Common myeloid progenitor, CD34-positive (primary cell): ENCODE results near the gene ZSCAN5A.
"Not testable (repeated sequence)": the region's sequence is repeated elsewhere in the genome, so short reads cannot be mapped to it uniquely, and the experiment has no call there.

ENCODE experiments used
- CTCF ChIA-PET: fragments of 350-600 bp; sonication (Branson Sonifier 250); formaldehyde crosslinking; loops from one replicate; lab custom pipeline; 2021; ENCODE audit warnings: antibody characterized with exemption; lab: Charles Lee
- POLR2A ChIA-PET: fragments of 350-600 bp; sonication (Branson Sonifier 250); formaldehyde crosslinking; loops from one replicate; lab custom pipeline; 2021; ENCODE audit warnings: antibody characterized with exemption; lab: Charles Lee
- DNase-seq, 3 donors: peaks; one replicate each; pipeline versions ENCODE4 v3.0.0 to v3.0.0-alpha.2; 2013
- H3K27ac ChIP-seq, 2 experiments: 1 replicate in 1 of 2; 2 replicates in 1 of 2; pipeline ENCODE4 v1.7.0; 2013; ENCODE audit warnings: inconsistent platforms in 2 of 2, low read length in 2 of 2, mild to moderate bottlenecking in 2 of 2, low read depth in 1 of 2, moderate library complexity in 1 of 2; ENCODE audit not compliant: severe bottlenecking in 2 of 2, insufficient read depth in 1 of 2, poor library complexity in 1 of 2
- H3K27me3 ChIP-seq, 5 experiments: replicated peaks in 2 of 5; 1 replicate in 3 of 5; 2 replicates in 2 of 5; pipeline versions ENCODE4 v1.6.1 to v1.7.0; 2013; ENCODE audit warnings: low read length in 4 of 5, mild to moderate bottlenecking in 2 of 5, moderate library complexity in 2 of 5, inconsistent platforms in 1 of 5; ENCODE audit not compliant: insufficient read depth in 5 of 5, control insufficient read depth in 4 of 5
- H3K36me3 ChIP-seq, 4 experiments: 1 replicate in 2 of 4; 2 replicates in 2 of 4; pipeline versions ENCODE4 v1.6.1 to v1.7.0; 2013; ENCODE audit warnings: low read length in 3 of 4, control low read depth in 1 of 4, mild to moderate bottlenecking in 1 of 4; ENCODE audit not compliant: control insufficient read depth in 4 of 4, insufficient read depth in 4 of 4
- H3K4me1 ChIP-seq, 4 experiments: 1 replicate in 3 of 4; 2 replicates in 1 of 4; pipeline versions ENCODE4 v1.6.1 to v1.7.1; 2013; ENCODE audit warnings: low read length in 3 of 4, mild to moderate bottlenecking in 3 of 4, control low read depth in 1 of 4, inconsistent platforms in 1 of 4, moderate library complexity in 1 of 4; ENCODE audit not compliant: control insufficient read depth in 4 of 4, insufficient read depth in 4 of 4; ENCODE audit errors: control extremely low read depth in 1 of 4
- H3K4me3 ChIP-seq, 7 experiments: 1 replicate in 4 of 7; 2 replicates in 3 of 7; pipeline versions ENCODE4 v1.5.1 to v1.7.0; 2013; ENCODE audit warnings: mild to moderate bottlenecking in 7 of 7, low read length in 6 of 7, moderate library complexity in 6 of 7, inconsistent platforms in 2 of 7, low read depth in 2 of 7, control low read depth in 1 of 7; ENCODE audit not compliant: insufficient read depth in 4 of 7, control insufficient read depth in 1 of 7; ENCODE audit errors: extremely low read depth in 1 of 7
- H3K9me3 ChIP-seq, 5 experiments: 1 replicate in 4 of 5; 2 replicates in 1 of 5; pipeline versions ENCODE4 v1.6.1 to v1.7.1; 2013; ENCODE audit warnings: low read length in 4 of 5, mild to moderate bottlenecking in 2 of 5, inconsistent platforms in 1 of 5, low read depth in 1 of 5, moderate library complexity in 1 of 5; ENCODE audit not compliant: control insufficient read depth in 4 of 5, insufficient read depth in 2 of 5; ENCODE audit errors: control extremely low read depth in 1 of 5
- WGBS: methylation state at CpG from one replicate; pipeline ENCODE4 v1.1.5; 2013; ENCODE audit not compliant: insufficient coverage; 5-methylcytosine and 5-hydroxymethylcytosine counted together

The ZSCAN5A gene

DNA sequence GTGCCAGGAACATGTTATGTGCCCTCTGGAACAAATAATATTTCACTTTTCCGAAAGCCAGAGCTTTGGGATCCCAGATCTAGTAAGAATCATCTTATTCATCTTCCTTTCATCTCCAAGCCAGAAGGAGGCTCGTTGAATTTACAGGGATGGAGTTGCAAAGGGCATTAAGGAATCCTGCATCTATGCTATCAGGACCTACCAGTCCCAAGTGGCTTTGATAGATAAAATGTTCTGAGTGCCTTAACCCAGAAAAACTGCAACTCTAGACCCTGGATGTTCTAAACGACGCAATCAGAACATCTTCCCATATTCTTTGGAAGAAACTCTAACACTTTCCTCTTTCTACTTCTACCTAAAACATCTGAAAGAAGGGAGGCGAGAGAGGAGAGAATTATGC, 51.3 kb downstream of the ZSCAN5A start:
- ChIA-PET POLR2A (no interaction called here), CTCF (interaction anchor here (1.0 to 5.2 kb wide), 2 partner anchors 11 to 37 kb away, joined by 3 to 31 read pairs; no protein-coding TSS in a partner anchor)
- no peak overlapping the region for H3K4me3 ChIP-seq
- peaks cover 0 to 3% (median 0%) of the 10 kb centered on the region in 4 experiments for H3K4me1 ChIP-seq
- DNase-seq: no peak
- H3K36me3 ChIP-seq: peaks cover 0 to 4% (median 2%) of the 10 kb centered on the region in 4 experiments
- H3K27me3 ChIP-seq: no peaks in the 10 kb centered on the region
- H3K9me3 ChIP-seq: no peaks in the 10 kb centered on the region
- WGBS: 100% methylated on average over 4 of the region's 5 CpGs
- no peak overlapping the region for H3K27ac ChIP-seq

DNA sequence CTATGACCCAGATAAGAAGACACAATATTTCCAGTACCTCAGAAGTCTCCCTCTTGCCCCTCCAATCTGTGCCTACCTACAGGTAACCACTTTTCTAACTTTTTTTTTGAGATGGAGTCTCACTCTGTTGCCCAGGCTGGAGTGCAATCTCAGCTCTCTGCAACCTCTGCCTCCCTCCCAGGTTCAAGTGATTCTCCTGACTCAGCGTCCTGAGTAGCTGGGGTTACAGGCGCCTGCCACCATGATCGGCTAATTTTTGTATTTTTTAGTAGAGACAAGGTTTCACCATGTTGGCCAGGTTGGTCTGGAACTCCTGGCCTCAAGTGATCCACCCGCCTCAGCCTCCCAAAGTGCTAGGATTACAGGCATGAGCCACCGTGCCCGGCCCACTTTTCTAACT, 52.7 kb downstream of the ZSCAN5A start:
- 100% methylated on average over 3 of the region's 6 CpGs for WGBS
- H3K36me3 ChIP-seq: not testable (repeated sequence)

GRCh38 chr19:56261145-56261544, 53.5 kb downstream of the ZSCAN5A start:
- CTCF ChIA-PET: interaction anchor here (1.1 to 2.5 kb wide), 6 partner anchors 9 to 72 kb away, joined by 3 to 15 read pairs (median 4); no protein-coding TSS in a partner anchor
- no peaks in the 10 kb centered on the region for H3K27me3 ChIP-seq
- H3K36me3 ChIP-seq: peaks cover 0 to 4% (median under 1%) of the 10 kb centered on the region in 4 experiments
- H3K4me1 ChIP-seq: peaks cover 0 to 3% (median 0%) of the 10 kb centered on the region in 4 experiments
- POLR2A ChIA-PET: no interaction called here
- no peak overlapping the region for H3K4me3 ChIP-seq
- peak in 2 of 3 donors; percentile 3 to 5 for DNase-seq
- no peaks in the 10 kb centered on the region for H3K9me3 ChIP-seq
- no peak overlapping the region for H3K27ac ChIP-seq

More for the DNA sequence above, 52.7 kb downstream of the ZSCAN5A start:
- CTCF ChIA-PET: interaction anchor here (1.4 to 2.5 kb wide), 3 partner anchors 10 to 71 kb away, joined by 3 to 15 read pairs (median 5); no protein-coding TSS in a partner anchor
- H3K4me3 ChIP-seq, DNase-seq, POLR2A ChIA-PET, H3K4me1 ChIP-seq, H3K9me3 ChIP-seq, H3K27me3 ChIP-seq, H3K27ac ChIP-seq: not testable (repeated sequence)

DNA sequence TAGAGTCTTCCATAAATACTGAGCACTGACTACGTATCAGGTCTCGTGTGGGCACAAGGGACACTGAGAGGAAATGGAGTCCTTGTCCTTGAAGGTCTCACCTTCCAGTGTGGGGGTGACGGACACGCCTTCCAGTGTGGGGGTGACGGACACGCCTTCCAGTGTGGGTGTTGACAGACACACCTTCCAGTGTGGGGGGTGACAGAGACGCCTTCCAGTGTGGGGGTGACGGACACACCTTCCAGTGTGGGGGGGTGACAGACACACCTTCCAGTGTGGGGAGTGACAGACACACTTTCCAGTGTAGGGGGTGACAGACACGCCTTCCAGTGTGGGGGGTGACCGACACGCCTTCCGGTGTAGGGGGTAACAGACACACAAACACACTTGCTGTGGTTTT, 56.4 kb downstream of the ZSCAN5A start:
- no peak overlapping the region for H3K4me3 ChIP-seq
- H3K27ac ChIP-seq: no peak overlapping the region
- H3K36me3 ChIP-seq: peaks cover 0 to 4% (median under 1%) of the 10 kb centered on the region in 4 experiments
- DNase-seq: no peak
- CTCF ChIA-PET: no interaction called here
- peaks cover 0 to 3% (median 0%) of the 10 kb centered on the region in 4 experiments for H3K4me1 ChIP-seq
- POLR2A ChIA-PET: no interaction called here
- WGBS: 94% methylated on average over 10 of the region's 12 CpGs
- no peaks in the 10 kb centered on the region for H3K9me3 ChIP-seq
- H3K27me3 ChIP-seq: no peaks in the 10 kb centered on the region

DNA sequence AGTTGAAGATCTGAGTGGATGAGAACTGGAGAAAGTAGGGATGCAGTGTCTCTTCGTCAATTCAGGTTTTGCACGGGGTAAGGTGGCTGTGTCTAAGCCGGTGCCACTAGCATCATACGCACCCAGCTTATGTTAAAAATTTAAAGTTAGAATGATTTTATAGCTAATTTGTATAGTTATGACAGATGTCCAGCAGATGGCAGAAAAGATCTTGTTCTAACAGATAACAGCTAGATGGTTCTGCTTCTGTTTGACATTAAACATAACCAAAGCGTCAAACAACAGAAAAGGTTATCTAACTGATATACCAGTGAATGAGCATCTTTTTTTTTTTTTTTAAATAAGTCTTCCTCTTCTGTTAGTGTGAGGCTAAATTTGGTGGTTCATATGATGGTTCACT, 60.9 kb downstream of the ZSCAN5A start:
- Histone ChIP-seq H3K9me3 (no peaks in the 10 kb centered on the region), H3K27ac (no peak overlapping the region), H3K4me1 (no peaks in the 10 kb centered on the region), H3K27me3 (no peaks in the 10 kb centered on the region), H3K36me3 (no peaks in the 10 kb centered on the region), H3K4me3 (no peak overlapping the region)
- POLR2A ChIA-PET: no interaction called here
- WGBS: no CpG with 5 or more reads among the region's 5 CpGs
- CTCF ChIA-PET: interaction anchor here (0.7 to 7.5 kb wide), 28 partner anchors 7 to 1049 kb away, joined by 3 to 130 read pairs (median 8); partner anchors contain the start of gene ZSCAN5A
- peak; percentile 76 to 87 (median 84) for DNase-seq

DNA sequence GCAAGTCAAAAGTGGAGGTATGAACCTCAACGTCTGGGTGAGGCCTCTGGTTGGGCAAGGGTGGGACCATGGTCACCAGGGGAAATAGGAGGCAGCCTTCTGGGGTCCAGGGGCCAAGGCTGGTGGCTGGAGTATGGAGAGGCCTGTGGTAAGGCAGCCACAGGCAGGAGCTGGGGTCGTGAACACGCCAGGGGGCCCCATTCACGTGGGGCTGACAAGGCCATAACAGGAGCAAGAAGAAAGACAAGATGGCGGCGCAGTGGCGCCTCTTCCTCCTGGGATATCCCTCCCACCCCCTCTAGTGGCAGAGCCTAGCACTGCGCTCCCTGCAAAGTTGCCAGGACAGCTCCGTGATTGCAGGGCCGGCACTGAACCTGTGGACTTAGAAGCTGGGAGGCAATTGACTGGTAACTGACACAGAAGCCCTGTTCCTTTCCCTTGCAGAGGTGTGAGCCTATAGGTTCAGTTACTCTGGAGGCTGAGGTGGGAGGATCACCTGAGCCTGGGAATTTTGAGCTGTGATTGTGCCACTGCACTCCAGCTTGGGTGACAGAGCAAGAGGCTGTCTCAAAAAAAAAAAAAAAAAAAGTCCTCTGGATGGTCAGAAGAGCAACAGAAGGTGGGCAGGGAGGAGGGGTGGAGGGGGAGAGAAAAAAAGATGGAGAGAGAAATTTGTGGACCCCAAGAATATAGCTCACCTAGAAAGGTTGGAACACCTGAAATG, 61.8 kb downstream of the ZSCAN5A start:
- no peaks in the 10 kb centered on the region for H3K4me1 ChIP-seq
- no peaks in the 10 kb centered on the region for H3K9me3 ChIP-seq
- no peak overlapping the region for H3K27ac ChIP-seq
- H3K4me3 ChIP-seq: peak overlapping the region in 1 of 7 experiments; percentile 7
- 47% methylated on average over 7 of the region's 10 CpGs for WGBS
- H3K36me3 ChIP-seq: no peaks in the 10 kb centered on the region
- DNase-seq: peak; percentile 85 to 91 (median 90)
- POLR2A ChIA-PET: no interaction called here
- H3K27me3 ChIP-seq: no peaks in the 10 kb centered on the region
- CTCF ChIA-PET: interaction anchor here (0.6 to 7.5 kb wide), 43 partner anchors 8 to 1049 kb away, joined by 3 to 130 read pairs (median 6); partner anchors contain the start of gene ZSCAN5A

DNA sequence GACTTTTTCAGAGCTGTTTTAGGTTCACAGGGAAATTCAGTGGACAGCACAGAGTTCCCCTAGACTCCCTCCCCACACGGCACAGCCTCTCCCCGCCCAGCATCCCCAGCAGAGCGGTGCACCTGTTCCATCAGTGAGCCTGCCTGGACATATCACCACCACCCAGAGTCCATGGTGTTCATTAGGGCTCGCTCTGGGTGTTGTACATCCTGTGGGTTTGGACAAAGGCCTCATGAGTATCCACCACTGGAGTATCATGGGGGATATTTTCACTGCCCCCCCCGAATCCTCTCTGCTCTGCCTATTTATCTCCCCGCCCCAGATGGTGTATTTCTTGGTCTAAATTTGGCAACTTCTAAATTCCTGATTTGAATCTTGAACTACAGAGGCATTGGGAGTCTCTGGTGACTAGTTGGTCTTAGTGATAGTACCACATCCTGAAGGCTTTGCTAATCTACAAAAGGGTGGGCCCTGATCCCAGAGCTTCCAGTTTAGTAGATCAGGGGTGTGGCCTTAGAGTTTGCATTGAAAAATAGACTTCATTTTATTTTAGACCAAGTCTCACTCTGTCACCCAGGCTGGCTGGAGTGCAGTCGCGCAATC, 65.8 kb downstream of the ZSCAN5A start:
- whole genome bisulfite sequencing: 95% methylated on average over 2 of the region's 8 CpGs
- H3K4me1 ChIP-seq, H3K27ac ChIP-seq, H3K9me3 ChIP-seq, H3K36me3 ChIP-seq, H3K4me3 ChIP-seq, H3K27me3 ChIP-seq, POLR2A ChIA-PET: not testable (repeated sequence)
- DNase-seq: peak; percentile 14 to 75 (median 46)
- CTCF ChIA-PET: interaction anchor here (0.8 kb wide), 1 partner anchor 100 kb away, joined by 3 read pairs; no protein-coding TSS in a partner anchor
